LNCAP (cell line): ENCODE results near the gene CACNG3.

Source experiments
- CTCF ChIP-seq: fragments of 450-650 bp; IDR thresholded peaks from 2 replicates; pipeline ENCODE4 v1.5.1; 2017; ENCODE audit warnings: mild to moderate bottlenecking

Gene CACNG3

DNA sequence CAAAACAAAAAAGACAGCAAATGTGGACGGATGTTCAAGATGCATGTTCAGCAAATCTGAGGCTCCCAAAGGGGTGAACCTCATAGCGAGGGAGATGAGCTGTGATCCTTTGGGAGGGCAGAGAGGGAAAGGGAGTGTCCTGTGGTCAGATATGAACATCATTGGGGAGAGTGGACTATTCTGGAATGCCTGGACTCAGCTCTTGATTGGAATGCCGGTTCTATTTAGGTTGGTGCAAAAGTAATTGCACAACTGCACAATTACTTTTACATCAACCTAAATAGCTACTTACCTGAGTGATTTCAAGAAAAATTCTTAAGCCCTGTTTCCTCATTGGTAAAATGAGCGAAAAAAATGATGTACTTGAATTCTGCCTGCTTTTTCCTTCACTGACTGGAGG is 89.6 kb downstream of the CACNG3 start:
- no peak for TF ChIP-seq CTCF

DNA sequence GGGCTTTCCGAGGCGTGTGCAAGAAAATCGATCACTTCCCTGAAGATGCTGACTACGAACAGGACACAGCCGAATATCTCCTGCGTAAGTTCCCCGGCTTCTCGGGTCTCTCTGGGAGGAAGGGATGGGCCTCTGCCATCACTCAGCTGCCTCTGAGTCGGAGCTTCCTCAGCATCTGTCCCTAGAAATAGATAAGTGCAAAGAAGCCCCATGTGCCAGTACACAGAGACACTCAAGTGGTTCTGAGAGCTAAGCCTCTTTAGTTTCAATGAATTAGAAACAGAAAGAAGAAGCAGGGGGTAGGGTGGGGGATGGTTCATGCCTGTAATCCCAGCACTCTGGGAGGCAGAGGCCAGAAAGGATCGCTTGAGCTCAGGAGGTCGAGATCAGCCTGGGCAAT is 90.6 kb downstream of the CACNG3 start:
- TF ChIP-seq CTCF = no peak

DNA sequence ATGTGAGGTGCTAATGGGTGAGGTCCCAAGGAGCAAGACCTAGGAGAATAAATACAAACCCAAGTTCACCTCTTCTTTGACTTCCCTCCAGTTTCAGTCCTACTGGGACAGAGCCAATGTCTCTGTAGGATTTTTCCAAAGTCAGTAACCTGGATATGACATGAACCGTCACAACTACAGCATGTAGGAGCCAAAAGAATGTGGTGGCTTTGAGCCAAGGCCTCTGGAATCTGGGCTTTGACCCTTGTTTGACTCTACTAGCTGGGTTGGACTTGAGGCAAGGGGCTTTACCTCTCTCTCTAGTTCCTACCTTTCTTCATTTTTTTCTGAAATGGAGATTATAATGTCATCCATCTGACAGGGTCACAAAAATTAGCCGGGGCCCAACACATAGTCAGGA is 91.4 kb downstream of the CACNG3 start:
- no peak for TF ChIP-seq CTCF

DNA sequence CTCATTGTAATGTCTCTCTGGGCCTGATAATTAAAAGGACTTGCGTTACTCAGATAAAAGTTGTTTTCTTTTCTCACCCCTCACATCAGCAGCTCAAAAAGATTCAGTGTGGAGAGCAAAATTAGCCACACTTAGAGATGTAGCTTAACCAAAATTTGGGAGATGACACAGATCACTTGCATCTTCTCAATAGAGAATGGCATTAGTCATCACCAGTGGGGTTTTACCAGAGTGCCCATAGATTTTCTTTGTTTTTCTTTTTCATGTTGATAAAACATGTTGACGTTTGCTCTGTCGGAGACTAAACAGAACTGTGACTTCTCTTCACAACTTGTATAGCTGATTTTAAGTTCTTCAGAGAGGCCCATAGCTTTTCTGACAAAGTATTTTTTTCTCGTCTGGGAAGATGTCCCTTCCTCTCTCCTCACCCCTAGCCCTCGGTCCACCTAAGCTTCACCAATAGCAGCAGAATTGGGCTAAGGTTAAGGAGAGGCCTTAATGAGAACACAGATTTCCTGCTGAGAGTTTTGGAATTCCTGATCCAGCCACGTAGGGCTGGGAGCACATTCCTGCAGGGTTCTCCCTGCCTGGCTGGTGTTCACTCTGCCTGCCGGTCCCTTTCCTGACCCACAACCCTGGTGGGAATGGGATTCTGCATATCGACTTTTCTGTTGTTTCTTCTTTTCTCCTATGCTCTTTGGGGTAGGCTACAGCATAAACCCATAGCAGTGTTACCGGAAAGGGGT is 92.6 kb downstream of the CACNG3 start:
- no peak for TF ChIP-seq CTCF

DNA sequence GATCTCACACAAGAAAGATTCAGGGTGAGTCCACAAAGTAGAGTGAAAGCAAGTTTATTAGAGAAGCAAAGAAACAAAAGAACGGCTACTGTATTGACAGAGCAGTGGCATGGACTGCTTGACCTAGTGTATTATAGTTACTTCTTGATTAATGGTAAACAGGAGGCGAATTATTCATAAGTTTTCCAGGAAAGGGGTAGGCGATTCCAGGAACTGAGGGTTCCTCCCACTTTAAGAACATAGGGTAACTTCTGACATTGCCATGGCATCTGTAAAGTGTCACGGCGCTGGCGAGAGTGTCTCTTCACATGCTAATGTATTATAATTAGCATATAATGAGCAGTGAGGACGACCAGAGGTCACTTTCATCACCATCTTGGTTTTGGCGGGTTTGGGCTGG is 93.2 kb downstream of the CACNG3 start:
- TF ChIP-seq CTCF = no peak

DNA sequence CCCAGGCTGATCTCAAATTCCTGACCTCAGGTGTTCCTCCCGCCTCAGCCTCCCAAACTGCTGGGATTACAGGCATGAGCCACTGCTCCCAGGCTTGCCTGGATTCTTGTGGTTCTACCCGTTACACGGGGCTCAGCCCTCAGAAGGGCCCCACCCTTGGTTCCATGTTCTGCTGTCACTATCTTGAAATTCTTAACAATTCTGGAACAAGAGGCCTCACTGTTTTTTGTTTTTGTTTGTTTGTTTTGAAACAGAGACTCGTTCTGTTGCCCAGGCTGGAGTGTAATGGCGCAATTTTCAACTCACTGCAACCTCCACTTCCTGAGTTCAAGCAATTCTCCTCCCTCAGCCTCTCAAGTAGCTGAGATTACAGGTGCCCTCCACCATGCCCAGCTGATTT is 96.6 kb downstream of the CACNG3 start:
- TF ChIP-seq CTCF = no peak

- TF ChIP-seq CTCF = no peak
Measured at GRCh38 chr16:24353622-24354021, 97.5 kb downstream of the CACNG3 start.

- TF ChIP-seq CTCF = no peak
Measured at GRCh38 chr16:24357511-24357910, 101.4 kb downstream of the CACNG3 start.
